Adipocyte (in vitro differentiated cells): Measurements from ENCODE around the gene LCLAT1.

Experiments used
- DNase-seq: peaks from one replicate; pipeline ENCODE4 v3.0.0-alpha.2; 2015; ENCODE audit warnings: low read depth
- H3K27me3 ChIP-seq: replicated peaks from 2 replicates; pipeline ENCODE4 v1.7.0; 2013; ENCODE audit warnings: mild to moderate bottlenecking, low read length, moderate library complexity; ENCODE audit not compliant: control insufficient read depth, insufficient read depth
- H3K36me3 ChIP-seq: 2 replicates; pipeline ENCODE4 v1.7.0; 2013; ENCODE audit warnings: low read length, mild to moderate bottlenecking, moderate library complexity; ENCODE audit not compliant: control insufficient read depth, insufficient read depth, severe bottlenecking
- H3K4me1 ChIP-seq: 2 replicates; pipeline ENCODE4 v1.7.0; 2013; ENCODE audit warnings: mild to moderate bottlenecking, low read length, moderate library complexity; ENCODE audit not compliant: control insufficient read depth, insufficient read depth
- H3K4me3 ChIP-seq: 2 replicates; pipeline ENCODE4 v1.7.0; 2013; ENCODE audit warnings: mild to moderate bottlenecking, low read length, moderate library complexity
- H3K9ac ChIP-seq: 2 replicates; pipeline ENCODE4 v1.7.0; 2013; ENCODE audit warnings: mild to moderate bottlenecking, low read length, moderate library complexity
- H3K9me3 ChIP-seq: 2 replicates; pipeline ENCODE4 v1.7.0; 2013; ENCODE audit warnings: mild to moderate bottlenecking, low read length, moderate library complexity; ENCODE audit not compliant: control insufficient read depth

LCLAT1 gene

DNA sequence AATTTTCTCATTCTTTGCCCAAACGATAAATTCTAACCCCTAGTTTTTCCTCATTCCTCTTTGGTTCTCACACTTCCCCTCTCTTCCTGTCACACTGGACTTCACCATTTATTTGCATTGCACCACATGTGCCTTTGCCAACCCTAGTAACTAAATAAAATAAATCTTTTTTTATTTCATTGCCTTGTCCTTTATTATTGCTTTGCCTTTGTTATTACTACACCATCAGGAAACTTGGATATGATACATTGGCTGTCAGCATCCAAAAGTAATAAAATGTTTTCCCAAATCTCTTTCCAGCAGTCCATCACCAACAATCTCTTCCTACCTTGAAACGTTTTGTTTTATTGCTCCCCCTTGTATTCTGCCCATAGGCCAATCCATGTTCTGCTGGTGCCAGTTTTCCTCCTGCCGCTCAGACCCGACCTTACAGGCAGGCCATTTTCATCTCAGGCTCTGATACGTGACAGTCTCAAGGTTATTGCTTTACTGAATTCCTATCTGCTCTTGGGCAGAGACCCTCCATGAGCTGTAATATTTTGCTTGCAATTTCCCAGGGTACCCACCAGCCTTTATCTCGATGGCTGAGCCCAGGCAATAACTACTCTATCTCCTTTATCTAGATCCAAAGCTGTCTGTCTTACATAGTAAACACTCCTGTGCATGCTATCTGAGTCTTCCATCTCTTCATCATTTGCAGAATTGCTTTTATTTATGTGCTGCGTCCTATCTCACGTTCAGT lies 19.3 kb upstream of the LCLAT1 start:
- Histone ChIP-seq H3K4me3 (no peak overlapping the region), H3K9ac (no peak overlapping the region), H3K4me1 (peaks cover 17% of the 10 kb centered on the region), H3K36me3 (no peaks in the 10 kb centered on the region), H3K27me3 (no peaks in the 10 kb centered on the region), H3K9me3 (no peaks in the 10 kb centered on the region)
- no peak for DNase-seq

DNA sequence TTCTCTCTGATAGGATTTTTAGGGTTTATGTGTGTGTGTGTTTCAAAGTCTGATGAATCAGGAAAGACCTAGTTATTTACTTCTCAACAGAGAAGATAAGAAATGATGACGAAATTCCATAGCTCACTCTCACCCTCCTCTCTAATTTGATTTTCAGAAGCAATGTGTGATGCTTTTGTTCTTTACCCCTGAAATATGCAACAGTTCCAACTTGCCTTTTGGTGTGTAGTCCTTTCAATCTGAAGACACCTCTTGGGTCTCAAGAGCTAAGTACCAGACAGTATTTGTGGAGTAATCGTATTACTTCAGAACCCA lies 18.7 kb upstream of the LCLAT1 start:
- no peak overlapping the region for H3K9ac ChIP-seq
- DNase-seq = no peak
- H3K27me3 ChIP-seq = no peaks in the 10 kb centered on the region

DNA sequence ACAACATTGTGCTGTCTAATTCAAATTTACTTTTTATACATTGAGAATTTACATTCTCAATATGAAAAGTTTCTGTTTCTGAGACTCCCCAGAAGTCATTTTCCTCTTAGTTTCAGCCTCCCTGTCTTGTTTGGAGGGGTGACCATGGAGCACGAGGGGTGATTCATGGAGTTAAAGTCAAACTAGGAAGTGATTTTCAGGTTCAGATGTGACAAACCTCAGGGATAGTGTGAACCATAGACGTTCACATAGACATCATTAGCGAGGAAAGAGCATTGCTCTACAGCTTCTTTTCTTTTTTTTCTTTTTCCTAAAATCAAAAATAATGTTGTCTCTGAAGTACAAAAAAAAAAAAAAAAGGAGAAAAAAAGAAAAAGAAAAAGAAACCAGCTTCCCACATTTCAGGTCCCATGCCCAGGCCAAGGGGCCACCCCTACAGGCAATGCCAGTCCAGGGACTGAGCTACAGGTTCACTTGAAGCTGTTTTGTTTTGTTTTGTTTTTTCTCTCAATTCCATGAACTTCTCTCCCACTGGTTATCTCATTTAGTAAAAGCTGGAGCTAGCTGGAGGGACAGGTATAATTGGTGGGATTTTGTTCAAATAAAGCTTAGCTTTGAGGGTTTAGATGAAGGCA lies 18.1 kb upstream of the LCLAT1 start:
- no peaks in the 10 kb centered on the region for H3K36me3 ChIP-seq
- no peak overlapping the region for H3K4me3 ChIP-seq
- H3K9me3 ChIP-seq = no peaks in the 10 kb centered on the region
- no peak overlapping the region for H3K9ac ChIP-seq
- no peak for DNase-seq
- H3K4me1 ChIP-seq = peaks cover 11% of the 10 kb centered on the region
- H3K27me3 ChIP-seq = no peaks in the 10 kb centered on the region

More for the DNA sequence above, 18.7 kb upstream of the LCLAT1 start:
- H3K4me1 ChIP-seq = peaks cover 11% of the 10 kb centered on the region
- no peaks in the 10 kb centered on the region for H3K9me3 ChIP-seq
- H3K4me3 ChIP-seq = no peak overlapping the region
- H3K36me3 ChIP-seq = no peaks in the 10 kb centered on the region

DNA sequence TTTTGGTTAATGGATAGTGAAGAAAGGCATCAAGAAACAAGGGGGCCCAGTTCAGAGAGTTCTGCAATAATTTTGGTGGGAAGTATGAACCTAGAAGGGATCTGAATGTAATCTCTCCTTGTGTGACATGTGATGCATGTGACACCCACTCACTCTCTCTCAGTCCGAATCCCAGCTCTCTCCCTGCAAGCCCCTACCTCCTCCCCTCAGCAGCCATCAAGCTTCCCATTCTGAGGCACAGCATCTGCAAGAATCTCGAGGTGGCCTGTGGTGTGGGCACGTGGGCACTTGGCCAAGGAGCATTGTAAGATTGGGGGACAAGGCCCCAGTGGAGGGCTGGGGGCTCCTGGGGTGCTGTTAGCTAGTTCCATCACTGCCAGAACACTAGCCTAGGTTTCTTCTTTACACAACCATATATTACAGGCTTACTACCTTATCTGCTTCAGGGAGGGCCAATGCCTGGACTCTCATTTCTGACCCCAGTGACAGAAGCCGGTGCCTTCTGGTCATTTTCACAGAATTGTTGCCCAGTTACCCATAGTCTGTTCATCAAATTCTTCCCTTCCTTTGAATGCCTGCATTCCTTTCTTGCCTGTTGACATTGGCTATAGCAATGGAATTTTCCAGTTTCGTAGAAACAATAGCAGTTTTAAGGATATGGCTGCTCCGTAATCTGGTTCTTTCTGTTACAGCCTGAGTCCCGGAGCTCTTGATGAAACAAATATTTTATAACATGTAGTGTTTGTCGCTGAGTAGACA lies 13.3 kb upstream of the LCLAT1 start:
- no peaks in the 10 kb centered on the region for H3K27me3 ChIP-seq
- DNase-seq = peak; percentile 41
- no peak overlapping the region for H3K4me3 ChIP-seq

DNA sequence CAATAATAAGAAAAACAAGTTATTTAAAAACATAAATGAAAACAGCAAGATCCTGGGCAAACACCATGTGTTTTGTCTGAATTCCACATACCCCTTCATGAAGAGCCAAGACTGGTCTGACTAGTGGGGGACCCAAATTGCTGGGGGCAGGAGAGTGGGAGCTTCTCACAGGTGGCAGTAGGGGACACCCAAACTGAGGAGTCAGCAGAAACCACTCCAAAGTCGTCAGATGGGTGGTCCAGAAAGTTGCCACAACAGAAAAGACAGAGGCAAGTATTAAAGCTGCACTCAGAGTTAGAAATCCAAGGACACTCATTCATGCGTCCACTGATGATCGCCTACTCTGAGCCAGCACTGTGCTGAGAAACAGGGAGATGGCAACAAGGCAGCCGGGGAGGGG lies 12.3 kb upstream of the LCLAT1 start:
- no peak overlapping the region for H3K9ac ChIP-seq
- DNase-seq = no peak
- H3K4me3 ChIP-seq = no peak overlapping the region
- H3K4me1 ChIP-seq = no peaks in the 10 kb centered on the region
- H3K27me3 ChIP-seq = no peaks in the 10 kb centered on the region
- no peaks in the 10 kb centered on the region for H3K36me3 ChIP-seq
- H3K9me3 ChIP-seq = no peaks in the 10 kb centered on the region

More for the DNA sequence above, 13.3 kb upstream of the LCLAT1 start:
- Histone ChIP-seq H3K9me3 (no peaks in the 10 kb centered on the region), H3K9ac (no peak overlapping the region), H3K4me1 (no peaks in the 10 kb centered on the region), H3K36me3 (no peaks in the 10 kb centered on the region)

DNA sequence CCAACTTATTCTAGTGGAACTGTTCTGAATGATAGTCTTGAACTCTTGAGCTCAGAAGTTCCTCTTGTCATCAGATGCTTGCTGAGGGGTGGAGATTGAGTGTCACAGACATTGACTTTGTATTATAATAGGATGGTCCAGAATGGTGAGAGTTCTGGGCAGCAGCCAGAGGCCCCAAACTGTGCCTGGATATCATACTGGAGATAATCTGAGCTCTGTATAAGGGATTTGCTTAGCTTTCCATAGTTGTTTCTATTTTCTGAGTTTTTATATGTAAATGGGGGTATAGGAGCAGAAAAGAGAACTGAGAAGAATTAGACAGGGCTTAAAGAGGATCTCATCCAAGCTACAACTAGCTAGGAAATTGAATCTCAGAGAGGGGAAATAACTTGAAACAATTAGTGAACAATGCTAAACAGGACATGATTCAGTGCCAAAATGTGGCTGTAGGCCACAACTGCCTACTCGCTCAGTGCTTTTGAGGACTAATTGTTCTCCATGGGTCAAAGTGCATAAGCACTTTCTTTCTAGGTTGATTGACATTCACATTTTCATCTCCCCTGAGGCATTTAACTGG lies 10.1 kb upstream of the LCLAT1 start:
- H3K4me1 ChIP-seq = no peaks in the 10 kb centered on the region

DNA sequence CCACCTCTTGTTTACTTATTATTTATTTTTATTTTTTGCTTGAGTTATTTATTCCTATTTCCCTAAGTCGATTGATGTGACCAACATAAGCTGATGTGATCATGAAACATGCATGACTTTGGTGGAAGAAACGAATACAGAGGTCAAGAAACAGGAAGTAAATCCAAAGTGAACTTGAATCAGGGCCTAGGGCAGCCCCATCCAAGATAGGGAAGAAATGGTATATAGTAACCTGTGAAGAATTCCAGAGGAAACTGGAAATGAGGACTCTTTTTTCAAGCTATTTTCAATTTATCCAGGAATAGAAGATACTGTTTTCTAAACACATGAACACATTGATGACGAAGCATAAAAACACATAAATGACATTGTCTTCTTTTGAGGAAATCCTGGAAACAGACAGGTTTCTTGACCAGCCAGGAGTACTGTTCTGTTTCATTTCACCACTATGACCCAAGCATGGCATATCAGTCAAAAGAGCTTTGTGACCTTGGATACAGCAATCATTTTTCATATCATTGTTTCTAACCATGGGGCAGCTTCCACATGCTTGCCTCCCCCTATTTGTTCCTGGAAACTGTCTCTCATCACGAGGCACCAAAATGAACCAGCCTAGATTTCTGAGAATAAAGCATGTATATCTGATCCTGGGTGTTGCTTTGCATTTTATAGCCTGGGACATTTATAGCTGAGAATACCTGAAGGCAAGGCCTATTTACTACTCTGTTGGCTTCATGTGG lies 9.1 kb upstream of the LCLAT1 start:
- Histone ChIP-seq H3K4me1 (no peaks in the 10 kb centered on the region), H3K9ac (no peak overlapping the region), H3K4me3 (no peak overlapping the region), H3K36me3 (no peaks in the 10 kb centered on the region), H3K9me3 (no peaks in the 10 kb centered on the region), H3K27me3 (no peaks in the 10 kb centered on the region)
- no peak for DNase-seq

More for the DNA sequence above, 10.1 kb upstream of the LCLAT1 start:
- no peak overlapping the region for H3K9ac ChIP-seq
- H3K9me3 ChIP-seq = no peaks in the 10 kb centered on the region
- no peaks in the 10 kb centered on the region for H3K36me3 ChIP-seq
- no peak overlapping the region for H3K4me3 ChIP-seq
- H3K27me3 ChIP-seq = no peaks in the 10 kb centered on the region
- DNase-seq = no peak

DNA sequence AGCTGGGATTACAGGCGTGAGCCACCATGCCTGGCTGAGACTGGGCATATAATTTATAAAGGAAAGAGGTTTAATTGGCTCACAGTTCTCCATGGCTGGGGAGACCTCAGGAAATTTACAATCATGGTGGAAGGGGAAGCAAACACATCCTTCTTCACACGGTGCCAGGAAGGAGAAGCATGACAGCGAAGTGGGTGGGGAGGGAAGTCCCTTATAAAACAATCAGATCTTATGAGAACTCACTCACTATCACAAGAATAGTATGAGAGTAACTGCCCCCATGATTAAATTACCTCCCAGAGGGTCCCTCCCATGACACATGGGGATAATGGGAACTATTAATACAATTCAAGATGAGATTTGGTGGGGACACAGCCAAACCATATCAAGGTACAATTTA lies 7.8 kb upstream of the LCLAT1 start:
- Histone ChIP-seq H3K9ac (no peak overlapping the region), H3K9me3 (no peaks in the 10 kb centered on the region), H3K36me3 (no peaks in the 10 kb centered on the region), H3K4me3 (no peak overlapping the region), H3K4me1 (peaks cover 10% of the 10 kb centered on the region), H3K27me3 (no peaks in the 10 kb centered on the region)
- no peak for DNase-seq

DNA sequence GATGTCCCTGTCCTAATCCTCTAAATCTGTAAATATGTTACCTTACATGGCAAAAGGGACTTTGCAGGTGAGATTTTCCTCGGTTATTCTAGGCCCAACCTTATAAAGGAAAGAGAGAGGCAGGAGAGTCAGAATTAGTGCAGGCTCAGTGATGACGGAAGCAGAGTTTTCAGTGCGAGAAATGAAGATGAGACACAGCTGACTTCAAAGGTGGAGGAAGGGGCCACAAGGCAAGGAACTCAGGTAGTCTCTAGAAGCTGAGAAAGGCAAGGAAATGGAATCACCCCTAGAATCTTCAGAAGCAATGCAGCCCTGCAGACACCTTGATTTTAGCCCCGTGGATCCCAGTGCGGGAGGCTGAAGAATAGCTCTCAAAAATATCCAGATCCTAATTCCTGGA lies 7.2 kb upstream of the LCLAT1 start:
- no peaks in the 10 kb centered on the region for H3K36me3 ChIP-seq
- H3K27me3 ChIP-seq = no peaks in the 10 kb centered on the region
- DNase-seq = no peak
- H3K9ac ChIP-seq = no peak overlapping the region
- H3K4me1 ChIP-seq = peaks cover 15% of the 10 kb centered on the region
- H3K9me3 ChIP-seq = no peaks in the 10 kb centered on the region
- no peak overlapping the region for H3K4me3 ChIP-seq

DNA sequence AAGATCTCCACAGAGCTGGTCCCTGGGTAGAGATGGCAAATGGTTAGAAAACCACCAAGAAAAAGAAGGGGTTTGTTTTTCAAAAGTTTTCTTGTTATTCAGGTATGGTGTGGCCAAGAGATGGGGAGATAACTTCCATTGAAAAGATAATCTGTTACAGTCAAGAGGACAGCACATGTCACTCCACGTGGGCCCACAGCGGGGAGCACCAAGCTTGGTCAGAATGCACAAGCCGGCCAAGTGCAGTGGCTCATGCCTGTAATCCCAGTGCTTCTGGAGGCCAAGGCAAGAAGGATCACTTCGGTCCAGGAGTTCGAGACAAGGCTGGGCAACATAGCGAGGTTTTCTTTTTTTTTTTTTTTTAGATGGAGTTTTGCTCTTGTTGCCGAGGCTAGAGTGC lies 6.0 kb upstream of the LCLAT1 start:
- no peaks in the 10 kb centered on the region for H3K9me3 ChIP-seq
- no peaks in the 10 kb centered on the region for H3K27me3 ChIP-seq
- no peak overlapping the region for H3K4me3 ChIP-seq
- no peak overlapping the region for H3K9ac ChIP-seq
- peaks cover 26% of the 10 kb centered on the region for H3K4me1 ChIP-seq
- H3K36me3 ChIP-seq = no peaks in the 10 kb centered on the region
- no peak for DNase-seq

DNA sequence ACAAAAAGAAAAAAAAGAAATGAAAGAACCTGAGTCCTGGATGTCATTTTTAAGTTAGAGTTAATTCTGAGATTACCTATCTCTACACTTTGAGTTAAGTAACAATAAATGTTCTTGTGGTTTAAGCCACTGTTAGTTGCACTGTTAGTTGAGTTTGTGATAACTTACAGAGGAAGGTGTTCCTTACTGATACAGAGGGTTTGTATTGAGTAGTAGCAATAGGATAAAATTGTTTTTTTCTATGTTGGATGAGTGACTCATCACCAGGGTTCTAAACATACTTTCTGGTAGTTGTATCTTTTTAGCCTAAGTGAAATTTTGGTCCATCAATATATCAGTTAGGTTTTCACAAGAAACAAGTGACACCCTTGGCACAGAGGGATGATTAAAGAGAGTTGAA lies 4.0 kb upstream of the LCLAT1 start:
- Histone ChIP-seq H3K36me3 (no peaks in the 10 kb centered on the region), H3K4me1 (peaks cover 35% of the 10 kb centered on the region), H3K9me3 (no peaks in the 10 kb centered on the region), H3K27me3 (no peaks in the 10 kb centered on the region), H3K4me3 (no peak overlapping the region), H3K9ac (no peak overlapping the region)
- no peak for DNase-seq
